Hepatic stellate cell (primary cell): Measurements from ENCODE around the gene KRTAP10-7.
"Not testable (repeated sequence)": the region's sequence is repeated elsewhere in the genome, so short reads cannot be mapped to it uniquely, and the experiment has no call there.

Experiments used
- DNase-seq: peaks from one replicate; pipeline ENCODE4 v3.0.0; 2011; ENCODE audit warnings: low spot score

Gene KRTAP10-7

DNA sequence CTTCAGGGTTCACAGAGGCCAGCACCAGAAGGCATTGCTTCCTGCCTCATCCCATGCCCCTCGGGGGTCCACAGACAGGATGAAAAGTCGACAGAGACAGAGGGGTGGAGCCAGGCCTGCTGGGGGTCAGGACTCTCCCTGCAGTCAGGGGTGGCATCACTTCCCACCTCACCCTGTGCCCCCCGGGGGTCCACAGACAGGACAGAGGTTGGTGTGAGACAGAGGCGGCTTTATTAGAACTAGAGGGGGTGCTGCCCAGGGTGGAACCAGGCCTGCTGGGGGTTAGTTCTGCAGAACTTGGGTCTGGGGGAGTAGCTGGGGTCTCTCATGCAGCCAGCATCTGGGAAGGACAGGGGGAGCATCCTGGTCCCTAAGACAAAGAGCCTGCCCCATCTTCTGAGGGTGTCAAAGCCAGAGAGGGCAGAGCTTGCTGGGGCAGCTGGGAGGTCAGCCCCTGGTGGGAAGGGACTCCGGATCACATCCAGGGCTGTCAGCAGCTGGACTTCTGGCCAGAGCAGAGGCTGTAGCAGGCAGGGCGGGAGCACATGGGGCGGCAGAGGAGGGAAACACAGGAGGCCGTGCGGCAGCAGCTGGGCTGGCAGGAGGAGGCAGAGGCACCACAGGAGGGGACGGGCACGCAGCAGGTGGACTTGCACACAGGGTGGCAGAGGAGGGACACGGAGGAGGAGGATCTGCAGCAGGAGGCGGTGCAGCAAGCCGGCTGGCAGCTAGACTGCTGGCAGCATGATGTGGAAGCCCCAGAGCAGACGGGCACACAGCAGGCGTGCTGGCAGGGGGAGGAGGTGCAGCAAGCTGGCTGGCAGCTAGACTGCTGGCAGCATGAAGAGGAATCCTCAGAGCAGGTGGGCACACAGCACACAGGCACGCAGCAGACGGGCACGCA is 9.2 kb upstream of the KRTAP10-7 start:
- not testable (repeated sequence) for DNase-seq

GRCh38 chr21:44591801-44592130 is 8.6 kb upstream of the KRTAP10-7 start:
- not testable (repeated sequence) for DNase-seq

- DNase-seq: no peak
Observed at GRCh38 chr21:44592446-44593311, 7.7 kb upstream of the KRTAP10-7 start, which contains the start of gene KRTAP10-6. KRTAP10-6 (minus strand) TSS chr21:44592505; CDS start chr21:44592484, 21 bp downstream.

DNA sequence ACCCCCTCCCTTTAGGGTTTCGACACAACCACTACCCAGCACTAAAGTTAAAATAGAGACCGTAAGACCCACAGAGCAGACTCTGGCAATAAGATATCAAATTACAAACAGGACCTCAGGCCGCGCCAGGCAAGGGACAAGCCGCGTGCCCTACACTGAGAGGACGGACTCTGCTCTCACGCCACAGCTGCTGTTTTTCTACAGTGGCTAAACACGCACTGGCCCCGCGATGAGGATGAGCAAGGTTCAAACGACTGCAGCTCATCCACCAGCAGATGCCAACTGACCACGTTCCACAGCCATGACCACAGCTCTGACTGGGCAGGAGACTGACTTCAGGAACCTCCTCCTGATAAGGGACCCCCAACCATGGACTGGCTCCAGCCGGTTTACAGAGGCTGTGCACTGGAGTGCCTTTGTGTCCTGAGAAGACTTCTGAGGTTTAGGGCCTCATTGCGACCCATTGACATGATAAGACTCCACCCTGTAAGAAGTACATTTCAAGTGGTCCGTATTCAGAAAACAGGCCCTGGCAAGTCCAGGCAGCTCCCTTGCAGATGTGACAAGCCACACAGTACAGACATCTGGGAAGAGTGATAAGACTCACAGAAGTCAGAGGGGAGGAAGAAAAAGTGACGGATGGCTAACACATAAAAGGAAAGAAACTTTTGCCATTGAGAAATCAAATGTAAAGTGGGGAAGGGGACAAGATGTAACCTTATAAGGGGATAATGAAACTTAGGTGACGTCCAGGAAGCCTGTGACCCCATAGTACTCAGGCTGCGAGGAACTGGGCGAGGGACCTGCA is 6.6 kb upstream of the KRTAP10-7 start:
- no peak for DNase-seq

DNA sequence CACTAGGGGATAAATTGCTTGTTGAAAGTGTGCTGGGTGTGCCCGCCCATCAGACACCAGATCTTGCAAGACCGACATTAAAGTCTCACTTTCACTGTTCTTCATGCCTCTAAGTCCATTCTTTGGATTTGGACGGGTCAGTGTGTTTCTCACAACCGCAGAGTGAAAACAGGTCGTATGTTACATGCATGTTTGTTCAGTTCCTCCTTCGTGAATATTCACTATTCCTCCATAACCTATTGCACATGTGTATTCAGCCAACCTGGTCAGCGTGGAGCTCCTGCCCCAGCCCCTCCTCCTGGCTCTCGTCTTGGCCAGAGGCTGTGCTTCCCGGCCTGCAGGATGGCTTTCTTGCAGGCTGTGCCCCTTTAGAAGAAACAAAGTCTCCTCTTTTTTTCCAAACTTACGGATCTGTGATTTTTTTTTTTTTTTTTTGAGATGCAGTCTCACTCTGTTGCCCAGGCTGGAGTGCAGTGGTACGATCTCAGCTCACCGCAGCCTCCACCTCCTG is 5.9 kb upstream of the KRTAP10-7 start:
- DNase-seq: no peak

- no peak for DNase-seq
Observed at GRCh38 chr21:44595524-44595923, 4.9 kb upstream of the KRTAP10-7 start.

GRCh38 chr21:44596068-44596725 is 4.2 kb upstream of the KRTAP10-7 start:
- DNase-seq: no peak

GRCh38 chr21:44598061-44598460 is 2.3 kb upstream of the KRTAP10-7 start:
- DNase-seq: no peak

- DNase-seq: no peak
Observed at GRCh38 chr21:44599264-44600029, 950 bp upstream of the KRTAP10-7 start.

- not testable (repeated sequence) for DNase-seq
Observed at GRCh38 chr21:44601091-44601490, 694 bp downstream of the KRTAP10-7 start.

- no peak for DNase-seq
Observed at GRCh38 chr21:44601596-44602462, 1.4 kb downstream of the KRTAP10-7 start.

- DNase-seq: no peak
Observed at GRCh38 chr21:44602463-44602850, 2.1 kb downstream of the KRTAP10-7 start.

GRCh38 chr21:44603109-44603875 is 2.9 kb downstream of the KRTAP10-7 start:
- no peak for DNase-seq

DNA sequence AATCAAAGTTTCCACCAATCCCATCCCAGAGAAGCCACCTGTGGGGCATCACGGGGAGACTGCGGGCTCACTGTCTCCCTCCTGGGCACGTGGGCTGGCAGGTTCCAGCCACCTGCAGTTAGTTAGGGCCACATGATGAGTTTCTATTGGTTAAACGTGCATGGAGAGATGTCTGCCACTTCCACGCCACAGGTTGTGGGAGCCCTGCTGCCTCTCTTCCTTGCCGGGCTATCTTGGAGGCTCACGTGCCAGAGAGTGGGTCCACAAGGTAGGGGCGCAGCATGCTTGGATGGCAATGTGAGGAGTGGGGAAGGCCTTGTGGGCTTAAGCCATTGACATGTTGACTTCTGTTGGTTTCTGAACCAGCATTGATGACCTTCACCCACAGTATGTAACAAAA is 3.5 kb downstream of the KRTAP10-7 start:
- DNase-seq: no peak

GRCh38 chr21:44606495-44606894 is 6.1 kb downstream of the KRTAP10-7 start:
- DNase-seq: no peak

DNA sequence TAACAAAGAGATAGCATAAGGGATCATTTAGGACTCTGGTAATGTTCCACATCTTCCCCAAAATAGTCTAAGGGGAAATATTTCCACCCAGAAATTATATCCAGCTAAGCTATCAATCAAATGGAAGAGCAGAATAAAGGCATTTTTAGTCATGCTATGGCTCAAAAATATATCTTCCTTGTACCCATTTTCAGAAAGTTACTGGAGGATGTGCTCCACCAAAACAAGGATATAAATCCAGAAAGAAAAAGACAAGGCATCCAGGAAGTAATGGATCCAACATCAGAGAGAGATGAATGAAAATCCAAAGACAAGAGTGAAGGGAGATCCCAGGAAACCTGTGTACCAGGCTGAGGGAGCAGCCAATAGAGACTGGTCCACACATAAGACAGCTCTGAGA is 8.8 kb downstream of the KRTAP10-7 start:
- no peak for DNase-seq

- DNase-seq: not testable (repeated sequence)
Observed at GRCh38 chr21:44610157-44610843, 9.9 kb downstream of the KRTAP10-7 start.

- no peak for DNase-seq
Observed at GRCh38 chr21:44611551-44611950, 11.2 kb downstream of the KRTAP10-7 start.
